Retinal pigment epithelial cell (primary cell): ENCODE measurements around the gene RAMAC.
A peak's percentile ranks its signal among the peaks of the same experiment; 100 is the strongest.
"Not testable (repeated sequence)": the region's sequence is repeated elsewhere in the genome, so short reads cannot be mapped to it uniquely, and the experiment has no call there.

Source experiments
- DNase-seq: peaks from one replicate; pipeline ENCODE4 v3.0.0-alpha.2; 2010; ENCODE audit warnings: low read depth
- H3K4me3 ChIP-seq: 2 replicates; pipeline ENCODE4 v1.5.1; 2011; ENCODE audit warnings: mild to moderate bottlenecking, low read length, control low read depth, moderate library complexity
- TF ChIP-seq, protein P1 (sequence below): conservative IDR thresholded peaks from 2 replicates; pipeline ENCODE4 v1.5.1; 2011; ENCODE audit warnings: low read depth, low read length, control low read depth, inconsistent platforms

The RAMAC gene

DNA sequence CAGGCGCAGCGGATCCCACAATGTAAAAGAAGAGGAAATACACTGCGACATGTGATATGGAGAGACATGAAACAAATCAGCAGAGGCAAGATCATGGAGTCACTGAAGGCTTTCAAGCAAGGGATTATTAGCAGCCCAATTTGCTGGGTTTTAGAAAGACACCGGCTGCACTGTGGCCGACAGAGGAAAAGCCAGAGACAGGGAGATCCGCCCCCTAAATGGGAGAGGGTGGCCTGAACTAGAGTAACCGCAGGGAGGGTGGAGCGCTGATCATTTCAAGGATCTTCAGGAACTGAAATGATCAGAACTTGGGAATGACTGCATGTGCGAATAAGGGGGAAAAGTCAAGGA is 26.0 kb downstream of the RAMAC start:
- no peak for DNase-seq
- H3K4me3 ChIP-seq, result peak overlapping the region; percentile 98
- TF ChIP-seq, protein P1, sequence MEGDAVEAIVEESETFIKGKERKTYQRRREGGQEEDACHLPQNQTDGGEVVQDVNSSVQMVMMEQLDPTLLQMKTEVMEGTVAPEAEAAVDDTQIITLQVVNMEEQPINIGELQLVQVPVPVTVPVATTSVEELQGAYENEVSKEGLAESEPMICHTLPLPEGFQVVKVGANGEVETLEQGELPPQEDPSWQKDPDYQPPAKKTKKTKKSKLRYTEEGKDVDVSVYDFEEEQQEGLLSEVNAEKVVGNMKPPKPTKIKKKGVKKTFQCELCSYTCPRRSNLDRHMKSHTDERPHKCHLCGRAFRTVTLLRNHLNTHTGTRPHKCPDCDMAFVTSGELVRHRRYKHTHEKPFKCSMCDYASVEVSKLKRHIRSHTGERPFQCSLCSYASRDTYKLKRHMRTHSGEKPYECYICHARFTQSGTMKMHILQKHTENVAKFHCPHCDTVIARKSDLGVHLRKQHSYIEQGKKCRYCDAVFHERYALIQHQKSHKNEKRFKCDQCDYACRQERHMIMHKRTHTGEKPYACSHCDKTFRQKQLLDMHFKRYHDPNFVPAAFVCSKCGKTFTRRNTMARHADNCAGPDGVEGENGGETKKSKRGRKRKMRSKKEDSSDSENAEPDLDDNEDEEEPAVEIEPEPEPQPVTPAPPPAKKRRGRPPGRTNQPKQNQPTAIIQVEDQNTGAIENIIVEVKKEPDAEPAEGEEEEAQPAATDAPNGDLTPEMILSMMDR, result no peak

DNA sequence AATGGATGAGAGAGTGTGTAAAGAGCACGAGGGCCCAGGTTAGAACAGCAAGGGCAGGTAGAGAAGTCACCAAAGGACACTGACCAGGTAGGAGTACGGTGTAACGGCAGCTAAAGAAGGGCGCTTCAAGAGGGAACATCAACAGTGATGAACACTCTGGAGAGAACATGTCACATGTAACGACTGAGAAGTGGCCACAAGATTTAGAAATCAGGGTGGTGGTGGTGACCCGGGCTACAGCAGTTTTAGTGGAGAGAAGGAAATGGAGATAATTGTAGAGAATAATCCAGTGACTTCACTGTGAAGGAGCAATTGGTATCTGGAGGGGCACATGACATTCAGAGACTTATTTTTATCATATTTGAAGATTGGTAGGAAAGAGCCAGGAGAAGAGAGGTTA is 26.6 kb downstream of the RAMAC start:
- H3K4me3 ChIP-seq, result no peak overlapping the region
- TF ChIP-seq, protein P1, result no peak
- DNase-seq, result no peak

DNA sequence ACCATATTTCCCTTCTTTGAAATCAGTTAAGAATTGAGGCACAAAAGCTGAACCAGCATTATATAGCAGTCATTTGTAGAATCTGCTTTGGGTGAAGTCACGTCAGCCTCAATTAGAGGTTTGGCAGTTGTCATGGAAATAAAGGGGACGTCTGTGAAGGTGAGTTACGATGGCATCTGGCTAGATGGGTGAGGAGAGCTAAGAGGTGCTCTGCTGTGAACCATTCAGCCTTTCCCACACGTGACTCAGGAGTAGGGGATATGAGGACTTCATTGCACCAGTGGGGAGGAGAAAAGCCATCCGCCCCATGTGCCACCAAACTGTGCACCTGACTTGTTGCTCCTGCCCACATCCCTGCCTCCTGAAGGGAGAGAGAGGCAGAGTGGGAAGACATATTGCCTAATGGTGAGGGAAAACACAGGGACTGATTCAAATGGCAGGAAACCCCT is 28.2 kb downstream of the RAMAC start:
- TF ChIP-seq, protein P1, result no peak
- no peak overlapping the region for H3K4me3 ChIP-seq
- DNase-seq, result no peak

DNA sequence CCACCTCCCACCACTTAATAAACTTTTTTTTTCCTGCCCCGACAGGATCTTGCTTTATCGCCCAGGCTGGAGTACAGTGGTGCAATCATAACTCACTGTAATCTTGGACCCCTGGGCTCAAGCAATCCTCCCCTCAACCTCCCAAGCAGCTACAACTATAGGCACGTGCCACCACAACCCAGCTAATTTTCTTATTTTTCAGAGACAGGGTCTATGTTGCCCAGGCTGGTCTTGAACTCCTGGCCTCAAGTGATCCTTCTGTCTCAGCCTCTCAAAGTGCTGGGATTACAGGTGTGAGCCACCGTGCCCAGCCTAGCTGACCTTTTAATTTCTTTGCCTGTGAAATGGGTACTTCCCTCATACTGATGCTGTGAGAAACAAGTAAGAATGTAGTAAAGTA is 29.4 kb downstream of the RAMAC start:
- TF ChIP-seq, protein P1, result no peak
- H3K4me3 ChIP-seq, result no peak overlapping the region
- DNase-seq, result no peak

DNA sequence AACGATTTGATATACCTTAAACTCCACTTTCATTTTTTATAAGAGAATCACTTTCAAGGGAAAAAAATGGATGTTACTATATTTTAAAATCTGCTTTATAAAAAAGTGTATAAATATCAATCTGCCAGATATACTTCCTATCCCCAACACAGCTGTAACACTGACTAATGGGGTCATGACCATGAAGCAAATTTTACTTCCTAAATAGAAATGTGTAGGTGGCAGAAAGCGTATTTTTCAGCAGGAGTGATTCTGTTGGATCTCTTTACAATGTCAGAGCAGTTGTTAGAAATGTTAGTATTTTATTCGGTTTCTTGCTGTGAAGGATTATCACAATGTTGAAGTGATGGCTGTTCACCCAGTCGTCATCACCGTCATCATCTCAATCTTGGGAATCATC is 30.9 kb downstream of the RAMAC start:
- DNase-seq, result no peak
- TF ChIP-seq, protein P1, result no peak
- H3K4me3 ChIP-seq, result no peak overlapping the region

DNA sequence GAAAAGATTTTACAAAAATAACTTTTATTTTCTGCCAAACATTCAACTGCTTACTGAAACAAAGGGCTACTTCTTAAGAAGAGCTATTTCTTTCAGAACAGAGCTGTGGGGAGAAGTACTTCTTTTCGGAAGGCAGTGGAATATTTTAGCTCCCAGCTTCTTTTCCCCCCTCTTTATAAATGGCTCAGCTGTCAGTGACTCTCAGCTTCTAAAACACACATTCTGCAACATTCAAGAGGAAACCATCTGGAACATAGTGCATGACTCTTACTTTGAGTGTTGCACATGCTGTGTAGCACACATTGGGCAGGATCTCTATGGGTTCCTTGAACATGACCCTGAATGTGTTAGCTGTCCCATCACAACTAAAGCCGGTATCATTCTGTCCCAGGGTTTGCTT is 32.4 kb downstream of the RAMAC start:
- no peak for DNase-seq
- H3K4me3 ChIP-seq, result no peak overlapping the region
- TF ChIP-seq, protein P1, result no peak

DNA sequence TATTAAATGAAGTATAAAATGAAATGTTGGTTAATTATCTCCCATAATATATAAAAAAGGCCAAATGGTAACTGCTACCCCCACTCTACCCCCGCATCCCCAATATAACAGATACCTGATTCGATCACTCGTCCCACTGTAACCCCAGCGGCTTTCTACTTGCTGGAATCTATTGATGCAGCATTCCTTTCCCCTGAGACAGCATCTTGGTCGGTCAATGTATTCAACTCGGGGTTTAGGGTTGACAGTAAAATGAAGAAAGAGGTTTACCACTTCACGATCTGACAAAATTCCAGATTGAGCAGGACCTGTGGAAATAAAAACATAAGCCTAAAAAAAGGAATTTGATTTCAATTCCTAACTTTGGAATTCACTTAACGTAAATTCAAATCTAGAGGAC is 44.0 kb downstream of the RAMAC start:
- H3K4me3 ChIP-seq, result no peak overlapping the region
- DNase-seq, result no peak
- TF ChIP-seq, protein P1, result no peak

DNA sequence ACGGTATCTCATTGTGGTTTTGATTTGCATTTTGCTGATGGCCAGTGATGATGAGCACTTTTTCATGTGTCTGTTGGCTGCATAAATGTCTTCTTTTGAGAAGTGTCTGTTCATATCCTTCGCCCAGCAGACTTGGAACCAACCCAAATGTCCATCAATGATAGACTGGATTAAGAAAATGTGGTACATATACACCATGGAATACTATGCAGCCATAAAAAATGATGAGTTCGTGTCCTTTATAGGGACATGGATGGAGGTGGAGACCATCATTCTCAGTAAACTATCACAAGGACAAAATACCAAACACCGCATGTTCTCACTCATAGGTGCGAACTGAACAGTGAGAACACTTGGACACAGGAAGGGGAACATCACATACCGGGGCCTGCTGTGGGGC is 45.2 kb downstream of the RAMAC start:
- DNase-seq, H3K4me3 ChIP-seq: not testable (repeated sequence)
